GM19023 (cell line): ENCODE data around the gene NCAPG2.

Source experiments
- ATAC-seq: cut with Tn5 transposase; IDR thresholded peaks from one replicate; pipeline ENCODE4 v1.9.1; 2021; ENCODE audit warnings: mild to moderate bottlenecking, moderate library complexity; ENCODE audit not compliant: unreplicated experiment

The NCAPG2 gene

GRCh38 chr7:158583143-158583542 lies 121.5 kb downstream of the NCAPG2 start:
- ATAC-seq = no peak

GRCh38 chr7:158582089-158582456 lies 122.5 kb downstream of the NCAPG2 start:
- ATAC-seq = no peak

- ATAC-seq = no peak
These were observed 123.0 kb downstream of the NCAPG2 start for GRCh38 chr7:158581440-158582088.
